DOHH2 (cell line): Measurements from ENCODE around the gene MAK.
"Not testable (repeated sequence)": the region's sequence is repeated elsewhere in the genome, so short reads cannot be mapped to it uniquely, and the experiment has no call there.

Experiments
- H3F3A ChIP-seq: fragments of 200-600 bp; sonication (generic), shearing (Covaris generic); 2 replicates; pipeline ENCODE4 v1.6.0; 2016; ENCODE audit warnings: antibody characterized with exemption, mild to moderate bottlenecking; ENCODE audit not compliant: control insufficient read depth, insufficient read depth
- H3K27ac ChIP-seq: fragments of 200-600 bp; sonication (generic); 2 replicates; pipeline ENCODE4 v1.5.1; 2014; ENCODE audit warnings: low read depth, mild to moderate bottlenecking, low read length, moderate library complexity
- H3K27me3 ChIP-seq: fragments of 200-600 bp; sonication (generic); 2 replicates; pipeline ENCODE4 v1.6.1; 2014; ENCODE audit warnings: mild to moderate bottlenecking, low read length, mixed read lengths; ENCODE audit not compliant: control insufficient read depth
- H3K36me3 ChIP-seq: fragments of 200-600 bp; sonication (generic); 2 replicates; pipeline ENCODE4 v1.6.1; 2014; ENCODE audit warnings: mild to moderate bottlenecking, low read length, moderate library complexity, mixed read lengths; ENCODE audit not compliant: control insufficient read depth
- H3K4me1 ChIP-seq: fragments of 200-600 bp; sonication (generic); 2 replicates; pipeline ENCODE4 v1.6.1; 2014; ENCODE audit warnings: mild to moderate bottlenecking, low read length, mixed read lengths; ENCODE audit not compliant: control insufficient read depth
- H3K4me2 ChIP-seq: fragments of 200-600 bp; sonication (generic); 2 replicates; pipeline ENCODE4 v1.6.0; 2014; ENCODE audit warnings: mild to moderate bottlenecking, low read length, moderate library complexity
- H3K4me3 ChIP-seq: fragments of 200-600 bp; sonication (generic); 2 replicates; pipeline ENCODE4 v1.5.1; 2014; ENCODE audit warnings: mild to moderate bottlenecking, low read length, mixed read lengths
- H3K79me2 ChIP-seq: fragments of 200-600 bp; sonication (generic); 2 replicates; pipeline ENCODE4 v1.6.1; 2014; ENCODE audit warnings: mild to moderate bottlenecking, low read length, mixed read lengths; ENCODE audit not compliant: control insufficient read depth
- H3K9me2 ChIP-seq: fragments of 200-600 bp; sonication (generic); replicated peaks from 2 replicates; pipeline ENCODE4 v1.6.1; 2014; ENCODE audit warnings: mild to moderate bottlenecking, low read length, mixed read lengths; ENCODE audit not compliant: control insufficient read depth
- H3K9me3 ChIP-seq: fragments of 200-600 bp; sonication (generic); 2 replicates; pipeline ENCODE4 v1.6.1; 2014; ENCODE audit warnings: antibody characterized with exemption, low read length, mixed read lengths; ENCODE audit not compliant: control insufficient read depth, insufficient read depth
- H4K20me1 ChIP-seq: fragments of 200-600 bp; sonication (generic); 2 replicates; pipeline ENCODE4 v1.6.0; 2014; ENCODE audit warnings: low read depth, mild to moderate bottlenecking, antibody characterized with exemption, low read length, moderate library complexity; ENCODE audit not compliant: control insufficient read depth, insufficient read depth
- CTCF ChIP-seq: fragments of 200-600 bp; sonication (generic); IDR thresholded peaks from one replicate; pipeline ENCODE4 v1.5.1; 2014; ENCODE audit warnings: antibody characterized with exemption, mild to moderate bottlenecking, low read depth, low read length; ENCODE audit not compliant: poor library complexity, severe bottlenecking
- EZH2phosphoT487 ChIP-seq: fragments of 200-600 bp; sonication (generic); IDR thresholded peaks from 2 replicates; pipeline ENCODE4 v1.6.1; 2017; ENCODE audit warnings: borderline replicate concordance, mild to moderate bottlenecking, antibody characterized with exemption, low read length, moderate library complexity, mixed read lengths

MAK gene

GRCh38 chr6:10745116-10745515 lies 93.2 kb downstream of the MAK start:
- Histone ChIP-seq H3K27me3 (no peaks in the 10 kb centered on the region), H3K4me1 (peaks cover 25% of the 10 kb centered on the region), H3F3A (no peaks in the 10 kb centered on the region), H3K36me3 (peaks cover 20% of the 10 kb centered on the region), H3K9me3 (no peaks in the 10 kb centered on the region; the same call in 1 of the 2 replicates), H3K4me2 (no peak overlapping the region), H3K27ac (no peak overlapping the region), H3K79me2 (peaks cover 33% of the 10 kb centered on the region), H3K4me3 (no peak overlapping the region), H3K9me2 (no peaks in the 10 kb centered on the region), H4K20me1 (no peaks in the 10 kb centered on the region)
- no peak for TF ChIP-seq EZH2phosphoT487
- no peak for TF ChIP-seq CTCF

DNA sequence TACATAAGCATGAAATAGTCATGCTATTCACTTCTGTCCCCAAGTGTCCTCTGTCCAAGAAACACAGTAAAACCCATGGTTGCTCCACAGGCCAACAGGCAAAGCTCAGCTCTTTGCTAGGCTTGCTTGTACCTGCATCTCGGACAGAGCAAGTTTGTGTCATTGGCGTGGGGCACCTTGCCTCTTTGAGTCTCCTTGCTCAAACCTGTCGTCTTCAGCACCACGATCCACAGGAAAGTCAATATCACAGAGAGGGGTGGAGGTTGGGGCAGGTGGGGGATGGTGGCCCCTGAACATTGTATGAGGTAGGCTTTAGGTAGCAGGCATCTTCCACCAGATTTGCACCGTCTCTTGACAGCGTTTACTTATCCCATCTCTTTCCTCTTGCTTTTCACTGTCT lies 94.8 kb downstream of the MAK start:
- Histone ChIP-seq H3K4me1 (peaks cover 12% of the 10 kb centered on the region), H4K20me1 (no peaks in the 10 kb centered on the region), H3K9me2 (no peaks in the 10 kb centered on the region), H3K27me3 (no peaks in the 10 kb centered on the region), H3K9me3 (no peaks in the 10 kb centered on the region; the same call in 1 of the 2 replicates), H3K4me3 (no peak overlapping the region), H3F3A (no peaks in the 10 kb centered on the region), H3K79me2 (peaks cover 17% of the 10 kb centered on the region), H3K4me2 (no peak overlapping the region), H3K27ac (no peak overlapping the region), H3K36me3 (peaks cover 4% of the 10 kb centered on the region; the same call in 1 of the 2 replicates)
- TF ChIP-seq CTCF (no peak), EZH2phosphoT487 (no peak)

GRCh38 chr6:10742251-10742650 lies 96.1 kb downstream of the MAK start:
- no peaks in the 10 kb centered on the region for H3F3A ChIP-seq
- no peak for TF ChIP-seq EZH2phosphoT487
- no peak for TF ChIP-seq CTCF
- no peak overlapping the region for H3K27ac ChIP-seq
- H3K27me3 ChIP-seq, result no peaks in the 10 kb centered on the region
- no peak overlapping the region for H3K4me3 ChIP-seq
- peaks cover 2% of the 10 kb centered on the region; the same call in 1 of the 2 replicates for H3K36me3 ChIP-seq
- H3K9me3 ChIP-seq, result no peaks in the 10 kb centered on the region; the same call in 1 of the 2 replicates
- H3K79me2 ChIP-seq, result peaks cover 7% of the 10 kb centered on the region
- no peaks in the 10 kb centered on the region for H3K9me2 ChIP-seq
- no peaks in the 10 kb centered on the region for H4K20me1 ChIP-seq
- peaks cover 10% of the 10 kb centered on the region for H3K4me1 ChIP-seq
- no peak overlapping the region for H3K4me2 ChIP-seq

DNA sequence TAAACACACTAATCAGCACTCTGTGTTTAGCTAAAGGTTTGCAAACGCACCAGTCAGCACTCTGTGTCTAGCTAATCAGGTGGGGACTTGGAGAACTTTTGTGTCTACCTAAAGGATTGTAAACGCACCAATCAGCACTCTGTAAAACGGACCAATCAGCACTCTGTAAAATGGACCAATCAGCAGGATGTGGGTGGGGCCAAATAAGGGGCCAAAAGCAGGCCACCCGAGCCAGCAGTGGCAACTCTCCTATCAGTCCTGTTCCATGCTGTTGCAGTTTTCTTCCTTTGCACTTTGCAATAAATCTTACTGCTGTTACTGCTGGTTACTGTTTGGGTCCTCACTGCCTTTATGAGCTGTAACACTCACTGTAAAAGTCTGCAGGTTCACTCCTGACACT lies 96.7 kb downstream of the MAK start:
- H3K4me2 ChIP-seq, H3K27ac ChIP-seq: not testable (repeated sequence)

More for the DNA sequence above, 96.7 kb downstream of the MAK start:
- not testable (repeated sequence) for H3K4me1 ChIP-seq, H3K9me2 ChIP-seq, H4K20me1 ChIP-seq, H3K36me3 ChIP-seq, H3K79me2 ChIP-seq, H3F3A ChIP-seq, H3K9me3 ChIP-seq, H3K4me3 ChIP-seq, H3K27me3 ChIP-seq
